HG03159 (cell line): ENCODE measurements around the gene ATPAF1.
"Not testable (repeated sequence)": the region's sequence is repeated elsewhere in the genome, so short reads cannot be mapped to it uniquely, and the experiment has no call there.

Experiments used
- ATAC-seq: cut with Tn5 transposase; IDR thresholded peaks from one replicate; pipeline ENCODE4 v1.9.1; 2021; ENCODE audit warnings: mild to moderate bottlenecking, moderate library complexity; ENCODE audit not compliant: unreplicated experiment

Gene ATPAF1

GRCh38 chr1:46681333-46682034 is 13.3 kb upstream of the ATPAF1 start:
- no peak for ATAC-seq

- ATAC-seq, result no peak
Observed at GRCh38 chr1:46679789-46680573, 11.8 kb upstream of the ATPAF1 start.

GRCh38 chr1:46677339-46677738 is 9.2 kb upstream of the ATPAF1 start:
- no peak for ATAC-seq

- no peak for ATAC-seq
Observed at GRCh38 chr1:46676531-46676930, 8.4 kb upstream of the ATPAF1 start.

GRCh38 chr1:46675549-46676314 is 7.6 kb upstream of the ATPAF1 start:
- peak; percentile 62 for ATAC-seq

- ATAC-seq, result no peak
Observed at GRCh38 chr1:46673749-46674182, 5.6 kb upstream of the ATPAF1 start.

GRCh38 chr1:46672696-46673095 is 4.5 kb upstream of the ATPAF1 start:
- no peak for ATAC-seq

GRCh38 chr1:46671554-46671953 is 3.4 kb upstream of the ATPAF1 start, which contains the start of gene TEX38:
Gene TEX38, plus strand, starts transcription at chr1:46671854. Its CDS starts 81 bp downstream, at chr1:46671935.
- no peak for ATAC-seq

- ATAC-seq, result no peak
Observed at GRCh38 chr1:46670134-46670533, 2.0 kb upstream of the ATPAF1 start.

GRCh38 chr1:46665983-46666382 is 2.2 kb downstream of the ATPAF1 start:
- ATAC-seq, result no peak

GRCh38 chr1:46662919-46663318 is 5.2 kb downstream of the ATPAF1 start:
- not testable (repeated sequence) for ATAC-seq

- ATAC-seq, result peak; percentile 82
Observed at GRCh38 chr1:46660116-46660515, 8.0 kb downstream of the ATPAF1 start.

- ATAC-seq, result no peak
Observed at GRCh38 chr1:46659307-46659870, 8.8 kb downstream of the ATPAF1 start.

- no peak for ATAC-seq
Observed at GRCh38 chr1:46657775-46658174, 10.4 kb downstream of the ATPAF1 start.

- ATAC-seq, result no peak
Observed at GRCh38 chr1:46656643-46657042, 11.5 kb downstream of the ATPAF1 start.

- no peak for ATAC-seq
Observed at GRCh38 chr1:46655848-46656247, 12.3 kb downstream of the ATPAF1 start.

GRCh38 chr1:46654698-46655097 is 13.5 kb downstream of the ATPAF1 start:
- not testable (repeated sequence) for ATAC-seq

GRCh38 chr1:46654012-46654411 is 14.2 kb downstream of the ATPAF1 start:
- no peak for ATAC-seq

GRCh38 chr1:46653405-46653958 is 14.7 kb downstream of the ATPAF1 start:
- no peak for ATAC-seq

- no peak for ATAC-seq
Observed at GRCh38 chr1:46652321-46653100, 15.7 kb downstream of the ATPAF1 start.
